Keratinocyte (primary cell): ENCODE measurements around the gene KCNIP3. TPM values are rescaled to one million over a fixed set of nuclear protein-coding genes. Genes with fewer than 3 reads are reported as not detected.

Experiments used
- DNase-seq: peaks from one replicate; pipeline ENCODE4 v3.0.0-alpha.2; 2011; ENCODE audit warnings: low read depth, missing footprints, low spot score
- FAIRE-seq: peaks from 2 replicates; lab custom pipeline; 2011; peaks lifted over from hg19 to GRCh38; lab: Jason Lieb, UNC
- H2AFZ ChIP-seq: 2 replicates; pipeline ENCODE4 v1.6.0; 2012; ENCODE audit warnings: low read length, control low read depth, inconsistent platforms; ENCODE audit not compliant: control insufficient read depth
- H3K27ac ChIP-seq: 2 replicates; pipeline ENCODE4 v1.5.1; 2011; ENCODE audit warnings: low read length; ENCODE audit not compliant: control insufficient read depth, insufficient read depth
- H3K27me3 ChIP-seq: 3 replicates; pipeline ENCODE4 v1.6.0; 2011; ENCODE audit warnings: low read length; ENCODE audit not compliant: control insufficient read depth, insufficient read depth; ENCODE audit errors: extremely low read depth
- H3K36me3 ChIP-seq, 2 experiments: 2 replicates in 1 of 2; 3 replicates in 1 of 2; pipeline ENCODE4 v1.5.1; 2011; ENCODE audit warnings: low read length in 2 of 2, mild to moderate bottlenecking in 1 of 2; ENCODE audit not compliant: control insufficient read depth in 2 of 2, insufficient read depth in 2 of 2; ENCODE audit errors: extremely low read depth in 1 of 2
- H3K4me1 ChIP-seq: 3 replicates; pipeline ENCODE4 v1.5.1; 2011; ENCODE audit warnings: low read length; ENCODE audit not compliant: control insufficient read depth, insufficient read depth; ENCODE audit errors: extremely low read depth
- H3K4me2 ChIP-seq: 3 replicates; pipeline ENCODE4 v1.6.0; 2011; ENCODE audit warnings: low read depth, low read length; ENCODE audit not compliant: control insufficient read depth, insufficient read depth; ENCODE audit errors: extremely low read depth
- H3K4me3 ChIP-seq, 3 experiments: fragments of 200-600 bp in 1 of 3; sonication (generic) in 1 of 3; 2 replicates in 2 of 3; 3 replicates in 1 of 3; pipeline ENCODE4 v1.5.1; 2011 to 2016; ENCODE audit warnings: low read length in 3 of 3, mild to moderate bottlenecking in 3 of 3, control low read depth in 2 of 3, inconsistent platforms in 1 of 3, low read depth in 1 of 3, mixed read lengths in 1 of 3, mixed run types in 1 of 3, moderate library complexity in 1 of 3; ENCODE audit not compliant: control insufficient read depth in 2 of 3, insufficient read depth in 2 of 3; ENCODE audit errors: extremely low read depth in 1 of 3
- H3K79me2 ChIP-seq: 2 replicates; pipeline ENCODE4 v1.6.0; 2012; ENCODE audit warnings: low read length; ENCODE audit not compliant: control insufficient read depth, insufficient read depth
- H3K9ac ChIP-seq: 3 replicates; pipeline ENCODE4 v1.6.0; 2011; ENCODE audit warnings: low read length; ENCODE audit not compliant: control insufficient read depth, insufficient read depth; ENCODE audit errors: extremely low read depth
- H3K9me1 ChIP-seq: 3 replicates; pipeline ENCODE4 v1.6.0; 2011; ENCODE audit warnings: low read length; ENCODE audit not compliant: control insufficient read depth, insufficient read depth; ENCODE audit errors: extremely low read depth
- H3K9me3 ChIP-seq: 2 replicates; pipeline ENCODE4 v1.5.1; 2012; ENCODE audit warnings: low read depth, low read length; ENCODE audit not compliant: control insufficient read depth
- H4K20me1 ChIP-seq: 3 replicates; pipeline ENCODE4 v1.6.0; 2011; ENCODE audit warnings: low read length; ENCODE audit not compliant: control insufficient read depth, insufficient read depth; ENCODE audit errors: extremely low read depth
- EZH2 ChIP-seq: IDR thresholded peaks from one replicate; pipeline ENCODE4 v1.6.1; 2012; ENCODE audit warnings: inconsistent platforms, mild to moderate bottlenecking, low read length, moderate library complexity
- dilution Hi-C: fragments of 300-500 bp; cut with MboI; formaldehyde crosslinking; loops from one replicate; pipeline ENCODE4 v1.7.0; 2020; ENCODE audit warnings: low sequenced_read_pairs; ENCODE audit not compliant: extremely low pct_ligation_motif_present
- polyA plus RNA-seq, 5 experiments: library from polyadenylated mRNA; depleted of rRNA in 3 of 5; stranded (reverse) in 3 of 5; stranded (forward) in 1 of 5; unstranded in 1 of 5; fragments of >200 nt; gene quantifications; 1 replicate in 1 of 5; 2 replicates in 3 of 5; 3 replicates in 1 of 5; pipeline versions ENCODE4 v1.2.1 to v1.2.3, GENCODE V29; 2011 to 2012; ENCODE audit warnings: missing spikeins in 2 of 5, low read depth in 1 of 5, low replicate concordance in 1 of 5
- TF ChIP-seq, protein P1 (sequence below), 3 experiments: IDR thresholded peaks in 1 of 3; conservative IDR thresholded peaks in 1 of 3; optimal IDR thresholded peaks in 1 of 3; 2 replicates in 2 of 3; 3 replicates in 1 of 3; pipeline versions ENCODE3 to v1.5.1; 2011; ENCODE audit warnings: low read length in 3 of 3, mild to moderate bottlenecking in 3 of 3, moderate library complexity in 2 of 3, control low read depth in 1 of 3, inconsistent platforms in 1 of 3; ENCODE audit not compliant: insufficient read depth in 2 of 3; ENCODE audit errors: extremely low read depth in 1 of 3

The KCNIP3 gene
- polyA plus RNA-seq, 1 donor (not counting 4 experiments of a cell fraction or from before 2014, with no cell fraction given): 0.66 TPM

GRCh38 chr2:95392730-95393455 lies 95.7 kb downstream of the KCNIP3 start:
- H2AFZ ChIP-seq: no peak overlapping the region
- H3K4me3 ChIP-seq: no peak overlapping the region
- no peaks in the 10 kb centered on the region for H3K4me1 ChIP-seq
- no peak overlapping the region for H3K4me2 ChIP-seq
- H4K20me1 ChIP-seq: no peaks in the 10 kb centered on the region
- no peaks in the 10 kb centered on the region for H3K79me2 ChIP-seq
- H3K27me3 ChIP-seq: no peaks in the 10 kb centered on the region
- TF ChIP-seq, protein P1, sequence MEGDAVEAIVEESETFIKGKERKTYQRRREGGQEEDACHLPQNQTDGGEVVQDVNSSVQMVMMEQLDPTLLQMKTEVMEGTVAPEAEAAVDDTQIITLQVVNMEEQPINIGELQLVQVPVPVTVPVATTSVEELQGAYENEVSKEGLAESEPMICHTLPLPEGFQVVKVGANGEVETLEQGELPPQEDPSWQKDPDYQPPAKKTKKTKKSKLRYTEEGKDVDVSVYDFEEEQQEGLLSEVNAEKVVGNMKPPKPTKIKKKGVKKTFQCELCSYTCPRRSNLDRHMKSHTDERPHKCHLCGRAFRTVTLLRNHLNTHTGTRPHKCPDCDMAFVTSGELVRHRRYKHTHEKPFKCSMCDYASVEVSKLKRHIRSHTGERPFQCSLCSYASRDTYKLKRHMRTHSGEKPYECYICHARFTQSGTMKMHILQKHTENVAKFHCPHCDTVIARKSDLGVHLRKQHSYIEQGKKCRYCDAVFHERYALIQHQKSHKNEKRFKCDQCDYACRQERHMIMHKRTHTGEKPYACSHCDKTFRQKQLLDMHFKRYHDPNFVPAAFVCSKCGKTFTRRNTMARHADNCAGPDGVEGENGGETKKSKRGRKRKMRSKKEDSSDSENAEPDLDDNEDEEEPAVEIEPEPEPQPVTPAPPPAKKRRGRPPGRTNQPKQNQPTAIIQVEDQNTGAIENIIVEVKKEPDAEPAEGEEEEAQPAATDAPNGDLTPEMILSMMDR (optimal IDR thresholded peaks at IDR 0.05 in 1 of 3, IDR thresholded peaks at IDR 0.05 in 1 of 3, conservative IDR thresholded peaks at IDR 0.05 in 1 of 3; ENCODE audit: extremely low read depth in 1 of 3, insufficient read depth in 2 of 3, low read length in 3 of 3): peak; percentile 11 to 25 (median 21)
- no peak for TF ChIP-seq EZH2
- H3K36me3 ChIP-seq: no peaks in the 10 kb centered on the region
- H3K9me1 ChIP-seq: no peaks in the 10 kb centered on the region
- dilution Hi-C loops: no loop called here
- FAIRE-seq (no peak), DNase-seq (no peak)
- H3K27ac ChIP-seq: no peak overlapping the region
- H3K9ac ChIP-seq: no peak overlapping the region
- H3K9me3 ChIP-seq: no peaks in the 10 kb centered on the region

DNA sequence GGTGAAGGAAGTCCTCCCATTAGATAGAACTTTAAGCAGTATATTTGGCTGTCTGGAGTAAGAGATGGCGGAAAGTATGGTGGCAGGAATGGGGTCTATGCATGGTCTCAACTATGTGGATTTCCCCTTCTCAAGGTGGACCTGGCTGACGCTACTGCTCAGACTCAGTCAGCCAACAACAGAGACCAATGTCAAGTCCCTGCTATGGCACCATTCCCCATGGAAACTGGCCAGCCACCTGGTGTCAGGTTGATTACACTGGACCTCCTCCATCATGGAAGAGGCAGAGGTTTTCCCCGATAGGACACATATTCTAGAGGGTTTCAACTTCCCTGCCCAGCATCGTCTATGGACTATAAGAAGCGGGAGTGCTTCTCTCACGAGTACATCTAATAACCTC lies 96.8 kb downstream of the KCNIP3 start:
- Histone ChIP-seq H3K27me3 (no peaks in the 10 kb centered on the region), H3K9me3 (no peaks in the 10 kb centered on the region), H3K79me2 (no peaks in the 10 kb centered on the region), H3K4me3 (no peak overlapping the region), H3K36me3 (no peaks in the 10 kb centered on the region), H3K4me1 (no peaks in the 10 kb centered on the region), H3K9ac (no peak overlapping the region), H3K9me1 (no peaks in the 10 kb centered on the region), H3K27ac (no peak overlapping the region), H3K4me2 (no peak overlapping the region), H2AFZ (no peak overlapping the region), H4K20me1 (no peaks in the 10 kb centered on the region)
- dilution Hi-C loops: no loop called here
- TF ChIP-seq, protein P1 (optimal IDR thresholded peaks at IDR 0.05 in 1 of 3, IDR thresholded peaks at IDR 0.05 in 1 of 3, conservative IDR thresholded peaks at IDR 0.05 in 1 of 3; ENCODE audit: extremely low read depth in 1 of 3, insufficient read depth in 2 of 3, low read length in 3 of 3): no peak
- no peak for TF ChIP-seq EZH2
- no peak for FAIRE-seq
- DNase-seq: no peak
